ENCODE measurements around the gene TRAPPC1. TPM values are rescaled to one million over a fixed set of nuclear protein-coding genes. Genes with fewer than 3 reads are reported as not detected.

The TRAPPC1 gene
- total RNA-seq, 5 donors from 2014 or later (not counting 1 experiment from before 2014, with no cell fraction given), result 95.4 to 138 (median 113) TPM

- POLR2A ChIA-PET, result no interaction called here
- Histone ChIP-seq H3K27me3 (replicated peaks in 1 of 2; ENCODE audit: control insufficient read depth in 2 of 2, extremely low read depth in 1 of 2, insufficient read depth in 2 of 2, low read length in 1 of 2) (no peaks in the 10 kb centered on the region), H3K9me3 (no peaks in the 10 kb centered on the region), H3K4me3 (ENCODE audit: control insufficient read depth in 1 of 2, extremely low read depth in 1 of 2, low read length in 1 of 2) (no peak overlapping the region), H3K4me1 (ENCODE audit: control insufficient read depth in 1 of 2, extremely low read depth in 1 of 2, insufficient read depth in 2 of 2, low read length in 2 of 2) (no peaks in the 10 kb centered on the region), H3K36me3 (ENCODE audit: control insufficient read depth in 2 of 2, extremely low read depth in 1 of 2, insufficient read depth in 1 of 2, low read length in 1 of 2) (peaks cover 33 to 92% of the 10 kb centered on the region in 2 donors), H3K27ac (ENCODE audit: low read length) (no peak overlapping the region)
- WGBS (ENCODE audit: insufficient coverage), result 84% methylated on average over 3 of the region's 6 CpGs
- CTCF ChIA-PET, result interaction anchor here (0.6 to 1.7 kb wide), 6 partner anchors 15 to 82 kb away, joined by 3 to 4 read pairs (median 4); partner anchors contain the start of gene NAA38 (in 1 of the 2)
- peaks cover 6 to 11% (median 7%) of the 10 kb centered on the region in 3 donors for H3K4me1 Mint-ChIP-seq
- no peaks in the 10 kb centered on the region for H3K27me3 Mint-ChIP-seq
- peak overlapping the region; percentile 53 to 71 for H3K27ac Mint-ChIP-seq
- ATAC-seq (replicated peaks in 1 of 4) (peak in 2 of 4 experiments; percentile 46 to 69), DNase-seq (peak in 7 of 35 experiments; percentile 7 to 55 (median 13))
- H3K4me3 Mint-ChIP-seq, result no peak overlapping the region
- H3K36me3 Mint-ChIP-seq, result peaks cover 73% of the 10 kb centered on the region
- H3K9me3 Mint-ChIP-seq, result no peaks in the 10 kb centered on the region
Observed at GRCh38 chr17:7897773-7898172, 34.0 kb downstream of the TRAPPC1 start.

DNA sequence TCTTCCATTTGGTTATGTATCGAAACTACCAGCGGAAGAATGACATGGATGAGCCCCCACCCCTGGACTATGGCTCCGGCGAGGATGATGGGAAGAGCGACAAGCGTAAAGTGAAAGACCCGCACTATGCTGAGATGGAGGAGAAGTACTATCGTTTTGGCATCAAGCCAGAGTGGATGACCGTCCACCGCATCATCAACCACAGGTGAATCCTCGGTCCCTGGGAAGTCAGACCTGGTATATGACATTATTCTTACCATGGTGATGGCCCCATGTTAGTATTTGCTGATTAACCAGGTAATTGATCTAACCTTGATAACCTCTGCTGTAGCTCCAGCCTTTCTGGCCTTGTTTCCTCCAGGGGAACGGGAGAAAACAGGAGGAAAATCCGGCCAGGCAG lies 34.7 kb downstream of the TRAPPC1 start:
- Mint-ChIP-seq H3K9me3 (no peaks in the 10 kb centered on the region), H3K27ac (peak overlapping the region in 1 of 2 donors; percentile 31), H3K4me3 (no peak overlapping the region), H3K36me3 (peaks cover 69% of the 10 kb centered on the region), H3K4me1 (peaks cover 7 to 11% (median 7%) of the 10 kb centered on the region in 3 donors), H3K27me3 (no peaks in the 10 kb centered on the region)
- H3K27ac ChIP-seq (ENCODE audit: low read length), result no peak overlapping the region
- ATAC-seq (replicated peaks in 1 of 4) (no peak), DNase-seq (no peak)
- no peaks in the 10 kb centered on the region for H3K4me1 ChIP-seq (ENCODE audit: control insufficient read depth in 1 of 2, extremely low read depth in 1 of 2, insufficient read depth in 2 of 2, low read length in 2 of 2)
- ChIA-PET POLR2A (no interaction called here), CTCF (interaction anchor here (1.0 to 1.7 kb wide), 3 partner anchors 16 to 35 kb away, joined by 3 to 4 read pairs (median 4); no protein-coding TSS in a partner anchor)
- no peaks in the 10 kb centered on the region for H3K27me3 ChIP-seq (replicated peaks in 1 of 2; ENCODE audit: control insufficient read depth in 2 of 2, extremely low read depth in 1 of 2, insufficient read depth in 2 of 2, low read length in 1 of 2)
- no peak overlapping the region for H3K4me3 ChIP-seq (ENCODE audit: control insufficient read depth in 1 of 2, extremely low read depth in 1 of 2, low read length in 1 of 2)
- 97% methylated on average over 11 of the region's 13 CpGs for WGBS (ENCODE audit: insufficient coverage)
- H3K36me3 ChIP-seq (ENCODE audit: control insufficient read depth in 2 of 2, extremely low read depth in 1 of 2, insufficient read depth in 1 of 2, low read length in 1 of 2), result peaks cover 29 to 88% of the 10 kb centered on the region in 2 donors
- H3K9me3 ChIP-seq, result no peaks in the 10 kb centered on the region

- H3K27me3 ChIP-seq (replicated peaks in 1 of 2; ENCODE audit: control insufficient read depth in 2 of 2, extremely low read depth in 1 of 2, insufficient read depth in 2 of 2, low read length in 1 of 2), result no peaks in the 10 kb centered on the region
- H3K9me3 Mint-ChIP-seq, result no peaks in the 10 kb centered on the region
- no peak overlapping the region for H3K4me3 ChIP-seq (ENCODE audit: control insufficient read depth in 1 of 2, extremely low read depth in 1 of 2, low read length in 1 of 2)
- DNase-seq, result no peak
- H3K4me1 ChIP-seq (ENCODE audit: control insufficient read depth in 1 of 2, extremely low read depth in 1 of 2, insufficient read depth in 2 of 2, low read length in 2 of 2), result peaks cover 0 to 2% of the 10 kb centered on the region in 2 experiments
- no peaks in the 10 kb centered on the region for H3K9me3 ChIP-seq
- H3K27ac Mint-ChIP-seq, result peak overlapping the region; percentile 28 to 55
- H3K4me3 Mint-ChIP-seq, result no peak overlapping the region
- H3K27me3 Mint-ChIP-seq, result no peaks in the 10 kb centered on the region
- no peak for ATAC-seq (replicated peaks in 1 of 4)
- CTCF ChIA-PET, result no interaction called here
- POLR2A ChIA-PET, result no interaction called here
- peaks cover 16% of the 10 kb centered on the region in 3 donors for H3K4me1 Mint-ChIP-seq
- peaks cover 27 to 89% of the 10 kb centered on the region in 2 donors for H3K36me3 ChIP-seq (ENCODE audit: control insufficient read depth in 2 of 2, extremely low read depth in 1 of 2, insufficient read depth in 1 of 2, low read length in 1 of 2)
- H3K36me3 Mint-ChIP-seq, result peaks cover 68% of the 10 kb centered on the region
- WGBS (ENCODE audit: insufficient coverage), result 96% methylated on average over 3 of the region's 8 CpGs
- H3K27ac ChIP-seq (ENCODE audit: low read length), result no peak overlapping the region
Observed at GRCh38 chr17:7894866-7895265, 36.9 kb downstream of the TRAPPC1 start.

GRCh38 chr17:7894226-7894625 lies 37.5 kb downstream of the TRAPPC1 start:
- ChIA-PET POLR2A (no interaction called here), CTCF (no interaction called here)
- peaks cover 0 to 8% of the 10 kb centered on the region in 2 experiments for H3K4me1 ChIP-seq (ENCODE audit: control insufficient read depth in 1 of 2, extremely low read depth in 1 of 2, insufficient read depth in 2 of 2, low read length in 2 of 2)
- 91% methylated on average over 3 of the region's 9 CpGs for WGBS (ENCODE audit: insufficient coverage)
- H3K4me3 ChIP-seq (ENCODE audit: control insufficient read depth in 1 of 2, extremely low read depth in 1 of 2, low read length in 1 of 2), result no peak overlapping the region
- Mint-ChIP-seq H3K4me3 (no peak overlapping the region), H3K27ac (peak overlapping the region; percentile 28 to 55), H3K9me3 (no peaks in the 10 kb centered on the region), H3K27me3 (no peaks in the 10 kb centered on the region), H3K36me3 (peaks cover 61% of the 10 kb centered on the region), H3K4me1 (peaks cover 16 to 18% (median 16%) of the 10 kb centered on the region in 3 donors)
- DNase-seq, result no peak
- ATAC-seq (replicated peaks in 1 of 4), result no peak
- H3K27me3 ChIP-seq (replicated peaks in 1 of 2; ENCODE audit: control insufficient read depth in 2 of 2, extremely low read depth in 1 of 2, insufficient read depth in 2 of 2, low read length in 1 of 2), result no peaks in the 10 kb centered on the region
- H3K36me3 ChIP-seq (ENCODE audit: control insufficient read depth in 2 of 2, extremely low read depth in 1 of 2, insufficient read depth in 1 of 2, low read length in 1 of 2), result peaks cover 27 to 88% of the 10 kb centered on the region in 2 donors
- H3K27ac ChIP-seq (ENCODE audit: low read length), result no peak overlapping the region
- no peaks in the 10 kb centered on the region for H3K9me3 ChIP-seq

DNA sequence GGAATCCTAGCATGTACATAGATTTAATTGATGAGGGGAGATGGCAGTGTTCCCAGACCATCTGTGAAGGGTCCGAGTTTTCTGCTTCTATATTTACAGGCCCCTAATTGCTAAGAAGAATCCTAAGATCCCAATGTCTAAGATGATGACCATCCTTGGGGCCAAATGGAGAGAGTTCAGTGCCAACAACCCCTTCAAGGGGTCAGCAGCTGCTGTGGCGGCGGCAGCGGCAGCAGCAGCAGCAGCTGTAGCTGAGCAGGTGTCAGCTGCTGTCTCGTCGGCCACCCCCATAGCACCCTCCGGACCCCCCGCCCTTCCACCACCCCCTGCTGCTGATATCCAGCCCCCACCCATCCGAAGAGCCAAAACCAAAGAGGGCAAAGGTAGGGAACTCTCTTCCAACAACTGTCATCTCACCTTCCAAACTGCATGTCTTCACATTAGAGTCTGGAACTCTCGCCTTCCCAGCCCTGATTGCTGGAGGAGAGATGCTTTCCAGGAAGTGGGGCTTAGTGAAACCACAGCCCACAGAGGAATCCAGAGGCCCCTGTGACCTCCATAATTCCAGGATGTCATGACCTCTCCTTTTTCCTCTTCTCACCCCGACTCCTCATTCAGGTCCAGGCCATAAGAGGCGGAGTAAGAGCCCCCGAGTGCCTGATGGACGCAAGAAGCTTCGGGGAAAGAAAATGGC lies 38.4 kb downstream of the TRAPPC1 start:
- ATAC-seq (replicated peaks in 1 of 4), result no peak

GRCh38 chr17:7889166-7889955 lies 42.4 kb downstream of the TRAPPC1 start:
- DNase-seq, result peak in 19 of 35 experiments; percentile 11 to 56 (median 21)
- Histone ChIP-seq H3K27ac (ENCODE audit: low read length) (no peak overlapping the region), H3K9me3 (no peaks in the 10 kb centered on the region), H3K36me3 (ENCODE audit: control insufficient read depth in 2 of 2, extremely low read depth in 1 of 2, insufficient read depth in 1 of 2, low read length in 1 of 2) (peaks cover 20 to 46% of the 10 kb centered on the region in 2 donors), H3K4me3 (ENCODE audit: control insufficient read depth in 1 of 2, extremely low read depth in 1 of 2, low read length in 1 of 2) (no peak overlapping the region), H3K27me3 (replicated peaks in 1 of 2; ENCODE audit: control insufficient read depth in 2 of 2, extremely low read depth in 1 of 2, insufficient read depth in 2 of 2, low read length in 1 of 2) (no peaks in the 10 kb centered on the region), H3K4me1 (ENCODE audit: control insufficient read depth in 1 of 2, extremely low read depth in 1 of 2, insufficient read depth in 2 of 2, low read length in 2 of 2) (peaks cover 6 to 42% of the 10 kb centered on the region in 2 experiments)
- ATAC-seq (replicated peaks in 1 of 4), result no peak
- no peak overlapping the region for H3K4me3 Mint-ChIP-seq
- no peak overlapping the region for H3K27ac Mint-ChIP-seq
- ChIA-PET POLR2A (no interaction called here), CTCF (no interaction called here)
- 79% methylated on average over 3 of the region's 11 CpGs for WGBS (ENCODE audit: insufficient coverage)
- peaks cover 7 to 15% (median 9%) of the 10 kb centered on the region in 3 donors for H3K4me1 Mint-ChIP-seq
- H3K27me3 Mint-ChIP-seq, result no peaks in the 10 kb centered on the region
- H3K9me3 Mint-ChIP-seq, result no peaks in the 10 kb centered on the region
- peaks cover 24% of the 10 kb centered on the region for H3K36me3 Mint-ChIP-seq

More for the DNA sequence above, 38.4 kb downstream of the TRAPPC1 start:
- CTCF ChIA-PET, result no interaction called here
- H3K4me1 ChIP-seq (ENCODE audit: control insufficient read depth in 1 of 2, extremely low read depth in 1 of 2, insufficient read depth in 2 of 2, low read length in 2 of 2), result peaks cover 3 to 17% of the 10 kb centered on the region in 2 experiments
- DNase-seq, result no peak
- no peak overlapping the region for H3K27ac ChIP-seq (ENCODE audit: low read length)
- H3K36me3 ChIP-seq (ENCODE audit: control insufficient read depth in 2 of 2, extremely low read depth in 1 of 2, insufficient read depth in 1 of 2, low read length in 1 of 2), result peaks cover 25 to 79% of the 10 kb centered on the region in 2 donors
- WGBS (ENCODE audit: insufficient coverage), result no CpG with 5 or more reads among the region's 15 CpGs
- Mint-ChIP-seq H3K4me1 (peaks cover 16 to 18% (median 16%) of the 10 kb centered on the region in 3 donors), H3K27me3 (no peaks in the 10 kb centered on the region), H3K9me3 (no peaks in the 10 kb centered on the region), H3K36me3 (peaks cover 52% of the 10 kb centered on the region), H3K27ac (no peak overlapping the region), H3K4me3 (no peak overlapping the region)
- no peak overlapping the region for H3K4me3 ChIP-seq (ENCODE audit: control insufficient read depth in 1 of 2, extremely low read depth in 1 of 2, low read length in 1 of 2)
- H3K9me3 ChIP-seq, result no peaks in the 10 kb centered on the region
- no peaks in the 10 kb centered on the region for H3K27me3 ChIP-seq (replicated peaks in 1 of 2; ENCODE audit: control insufficient read depth in 2 of 2, extremely low read depth in 1 of 2, insufficient read depth in 2 of 2, low read length in 1 of 2)
- POLR2A ChIA-PET, result no interaction called here

Measured in T-cell (primary cell).